PFSK-1 (cell line): ENCODE measurements around the gene FAM149A.

Experiments
- FOXP2 ChIP-seq: optimal IDR thresholded peaks from 2 replicates; pipeline ENCODE3; 2011; ENCODE audit warnings: borderline replicate concordance, control low read depth, inconsistent platforms; ENCODE audit not compliant: insufficient read depth; ENCODE audit errors: extremely low read length, extremely low read depth
- POLR2AphosphoS5 ChIP-seq: IDR thresholded peaks from 2 replicates; pipeline ENCODE4 v1.6.1; 2012; ENCODE audit warnings: low read depth, mild to moderate bottlenecking, control low read depth, low read length, moderate library complexity
- SIN3A ChIP-seq: IDR thresholded peaks from 2 replicates; pipeline ENCODE4 v1.6.1; 2012; ENCODE audit warnings: mild to moderate bottlenecking, low read length, moderate library complexity, borderline replicate concordance; ENCODE audit not compliant: insufficient read depth
- TAF1 ChIP-seq: IDR thresholded peaks from 2 replicates; pipeline ENCODE4 v1.6.1; 2012; ENCODE audit warnings: low read length, control low read depth, borderline replicate concordance; ENCODE audit not compliant: insufficient read depth
- TF ChIP-seq, protein P1 (sequence below), 2 experiments: IDR thresholded peaks; 2 replicates each; pipeline versions ENCODE4 v1.6.1 to v1.8.0; 2011 to 2012; ENCODE audit warnings: low read depth in 2 of 2, low read length in 2 of 2, control low read depth in 1 of 2, inconsistent platforms in 1 of 2, mild to moderate bottlenecking in 1 of 2, moderate library complexity in 1 of 2; ENCODE audit not compliant: insufficient read depth in 1 of 2

FAM149A gene

DNA sequence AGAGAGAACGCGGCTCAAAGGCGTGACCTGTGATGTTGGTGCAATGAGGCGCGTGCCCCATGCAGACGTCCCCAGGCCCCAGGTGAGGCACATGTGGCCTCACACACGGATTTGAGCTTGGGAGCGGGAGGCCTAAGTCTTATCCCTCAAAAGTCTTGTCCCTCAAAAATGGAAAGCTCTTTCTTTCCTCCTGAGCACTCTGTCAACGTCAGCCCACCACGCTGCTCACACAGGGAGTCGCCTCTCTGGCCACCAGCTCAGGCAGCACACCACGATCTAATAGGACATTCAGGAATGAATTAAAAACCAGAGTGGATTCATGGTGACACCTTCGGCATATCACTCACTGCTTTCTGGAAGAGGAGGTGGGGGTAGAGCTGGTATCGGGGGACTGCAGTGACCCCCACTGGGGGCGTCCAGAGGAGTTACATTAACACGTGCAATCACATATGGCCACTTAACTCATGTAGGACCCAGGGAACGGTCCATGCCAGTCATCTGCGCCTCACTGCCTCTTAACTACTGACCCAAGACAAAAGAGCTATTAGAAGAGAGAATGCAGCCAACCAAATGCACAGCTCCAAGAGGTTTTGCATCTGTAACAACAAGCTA lies 64.9 kb downstream of the FAM149A start:
- no peak for TF ChIP-seq SIN3A
- no peak for TF ChIP-seq TAF1
- TF ChIP-seq POLR2AphosphoS5 = no peak
- TF ChIP-seq, protein P1, sequence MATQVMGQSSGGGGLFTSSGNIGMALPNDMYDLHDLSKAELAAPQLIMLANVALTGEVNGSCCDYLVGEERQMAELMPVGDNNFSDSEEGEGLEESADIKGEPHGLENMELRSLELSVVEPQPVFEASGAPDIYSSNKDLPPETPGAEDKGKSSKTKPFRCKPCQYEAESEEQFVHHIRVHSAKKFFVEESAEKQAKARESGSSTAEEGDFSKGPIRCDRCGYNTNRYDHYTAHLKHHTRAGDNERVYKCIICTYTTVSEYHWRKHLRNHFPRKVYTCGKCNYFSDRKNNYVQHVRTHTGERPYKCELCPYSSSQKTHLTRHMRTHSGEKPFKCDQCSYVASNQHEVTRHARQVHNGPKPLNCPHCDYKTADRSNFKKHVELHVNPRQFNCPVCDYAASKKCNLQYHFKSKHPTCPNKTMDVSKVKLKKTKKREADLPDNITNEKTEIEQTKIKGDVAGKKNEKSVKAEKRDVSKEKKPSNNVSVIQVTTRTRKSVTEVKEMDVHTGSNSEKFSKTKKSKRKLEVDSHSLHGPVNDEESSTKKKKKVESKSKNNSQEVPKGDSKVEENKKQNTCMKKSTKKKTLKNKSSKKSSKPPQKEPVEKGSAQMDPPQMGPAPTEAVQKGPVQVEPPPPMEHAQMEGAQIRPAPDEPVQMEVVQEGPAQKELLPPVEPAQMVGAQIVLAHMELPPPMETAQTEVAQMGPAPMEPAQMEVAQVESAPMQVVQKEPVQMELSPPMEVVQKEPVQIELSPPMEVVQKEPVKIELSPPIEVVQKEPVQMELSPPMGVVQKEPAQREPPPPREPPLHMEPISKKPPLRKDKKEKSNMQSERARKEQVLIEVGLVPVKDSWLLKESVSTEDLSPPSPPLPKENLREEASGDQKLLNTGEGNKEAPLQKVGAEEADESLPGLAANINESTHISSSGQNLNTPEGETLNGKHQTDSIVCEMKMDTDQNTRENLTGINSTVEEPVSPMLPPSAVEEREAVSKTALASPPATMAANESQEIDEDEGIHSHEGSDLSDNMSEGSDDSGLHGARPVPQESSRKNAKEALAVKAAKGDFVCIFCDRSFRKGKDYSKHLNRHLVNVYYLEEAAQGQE (IDR thresholded peaks at IDR 0.05; ENCODE audit: insufficient read depth in 1 of 2, low read depth in 2 of 2, low read length in 2 of 2) = no peak
- no peak for TF ChIP-seq FOXP2

DNA sequence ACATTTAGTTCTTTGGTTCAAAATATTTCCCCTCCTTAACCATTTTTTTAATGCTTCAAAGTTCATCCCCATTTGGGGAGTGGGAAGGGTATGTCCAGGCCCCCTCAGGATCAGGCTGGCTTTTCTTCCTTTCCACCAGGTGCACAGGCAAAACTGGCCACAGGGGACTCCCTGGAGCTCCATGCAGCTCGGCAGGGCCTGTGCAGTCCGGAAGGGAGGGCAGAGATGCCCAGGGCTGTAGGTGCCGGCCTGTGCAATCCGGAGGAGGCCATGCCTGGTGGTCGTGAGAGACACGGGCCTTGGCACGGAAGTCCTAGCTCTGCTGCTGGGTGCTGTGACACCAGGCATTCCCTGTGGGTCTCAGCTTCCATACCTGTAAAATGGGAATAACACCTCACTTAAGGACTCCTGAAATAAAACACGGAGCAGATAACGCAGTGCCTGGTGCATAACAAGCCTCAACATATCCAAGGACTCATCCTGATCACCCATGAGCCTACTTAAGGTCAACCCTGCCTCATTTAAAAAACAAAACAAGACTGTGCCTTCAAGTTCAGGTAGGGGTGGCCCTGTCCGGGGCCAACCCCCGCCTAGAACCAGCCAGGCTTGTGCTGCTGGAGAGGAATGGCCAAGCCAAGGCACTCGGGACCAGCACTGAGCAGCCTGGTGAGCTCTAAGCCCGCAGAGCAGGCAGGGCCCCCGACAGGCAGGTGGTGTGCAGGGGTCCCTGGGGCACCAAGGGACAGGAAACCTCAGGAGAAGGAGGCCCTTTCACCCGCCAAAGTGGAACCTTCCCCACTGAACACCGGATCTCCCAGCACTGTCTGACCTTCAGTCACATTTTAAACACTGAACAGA lies 65.7 kb downstream of the FAM149A start:
- no peak for TF ChIP-seq POLR2AphosphoS5
- no peak for TF ChIP-seq TAF1
- no peak for TF ChIP-seq SIN3A
- TF ChIP-seq, protein P1 (IDR thresholded peaks at IDR 0.05; ENCODE audit: insufficient read depth in 1 of 2, low read depth in 2 of 2, low read length in 2 of 2) = no peak
- TF ChIP-seq FOXP2 = no peak

DNA sequence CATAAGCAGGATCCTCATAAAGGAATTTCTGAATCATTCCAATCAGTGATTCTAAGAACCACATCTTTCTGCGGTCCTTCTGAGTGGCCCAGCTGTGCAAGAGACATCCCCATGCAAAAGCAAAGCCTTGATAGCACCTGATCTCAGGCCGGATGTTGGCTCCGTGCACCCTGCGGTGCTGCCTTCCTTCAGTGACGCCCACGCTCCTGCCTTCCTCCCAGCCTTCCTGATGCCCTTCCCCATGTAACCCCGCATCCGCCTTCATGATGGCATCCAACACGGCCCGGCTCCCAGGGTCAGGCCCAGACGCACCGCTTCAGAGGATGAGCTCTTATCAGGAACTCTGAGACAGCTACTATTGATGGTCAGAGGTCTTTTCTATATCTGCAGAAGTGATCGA lies 66.5 kb downstream of the FAM149A start:
- no peak for TF ChIP-seq POLR2AphosphoS5
- TF ChIP-seq TAF1 = no peak
- TF ChIP-seq SIN3A = no peak
- TF ChIP-seq, protein P1 (IDR thresholded peaks at IDR 0.05; ENCODE audit: insufficient read depth in 1 of 2, low read depth in 2 of 2, low read length in 2 of 2) = no peak
- TF ChIP-seq FOXP2 = no peak

DNA sequence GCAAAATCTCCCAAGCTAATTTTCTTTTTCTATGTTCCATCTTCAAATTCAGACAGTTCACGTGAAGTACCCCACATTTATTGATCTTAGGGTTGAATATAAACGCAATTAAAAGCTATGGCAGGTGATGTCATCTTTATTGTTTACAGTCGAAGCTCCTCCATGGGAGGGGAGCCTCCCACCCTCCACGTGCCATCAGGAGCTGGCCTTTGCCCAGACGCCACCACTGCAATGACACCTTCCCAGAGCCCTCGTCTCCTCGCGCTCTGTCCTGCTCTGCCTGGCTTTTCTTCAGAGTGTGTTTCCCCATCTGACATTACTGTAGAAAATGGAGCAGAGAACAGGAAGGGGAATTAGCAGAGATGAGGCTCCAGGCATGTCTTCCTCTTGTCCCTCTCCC lies 68.0 kb downstream of the FAM149A start:
- TF ChIP-seq FOXP2 = no peak
- TF ChIP-seq POLR2AphosphoS5 = no peak
- TF ChIP-seq, protein P1 (IDR thresholded peaks at IDR 0.05; ENCODE audit: insufficient read depth in 1 of 2, low read depth in 2 of 2, low read length in 2 of 2) = no peak
- no peak for TF ChIP-seq TAF1
- TF ChIP-seq SIN3A = no peak
